Left ventricle myocardium inferior (tissue), 1 donor: ENCODE measurements around the gene TPD52L2. TPM values are rescaled to one million over a fixed set of nuclear protein-coding genes. Genes with fewer than 3 reads are reported as not detected.
A peak's percentile ranks its signal among the peaks of the same experiment; 100 is the strongest.

Source experiments
- DNase-seq: peaks from one replicate; pipeline ENCODE4 v3.0.0-alpha.2; 2020
- H3K27ac ChIP-seq: fragments of 200-600 bp; replicated peaks from 2 replicates; pipeline ENCODE4 v1.8.0; 2021
- H3K27me3 ChIP-seq: fragments of 200-600 bp; 2 replicates; pipeline ENCODE4 v1.8.0; 2021; ENCODE audit warnings: low read depth
- H3K36me3 ChIP-seq: fragments of 200-600 bp; 2 replicates; pipeline ENCODE4 v1.8.0; 2021
- H3K4me1 ChIP-seq: fragments of 200-600 bp; 2 replicates; pipeline ENCODE4 v1.8.0; 2021
- H3K4me3 ChIP-seq: fragments of 200-600 bp; 2 replicates; pipeline ENCODE4 v1.8.0; 2021; ENCODE audit warnings: mild to moderate bottlenecking, moderate library complexity
- H3K9me3 ChIP-seq: fragments of 200-600 bp; replicated peaks from 2 replicates; pipeline ENCODE4 v1.8.0; 2021
- CTCF ChIP-seq: fragments of 200-600 bp; IDR thresholded peaks from 2 replicates; pipeline ENCODE4 v1.8.0; 2021; ENCODE audit warnings: antibody characterized with exemption, mild to moderate bottlenecking, borderline replicate concordance
- intact Hi-C: fragments of 100-400 bp; cut with micrococcal nuclease; formaldehyde crosslinking; loops from one replicate; pipeline ENCODE4 v1.11.0; 2022
- total RNA-seq: library from RNA; stranded (reverse); fragmentation: NEBNext Ultra II Directional; extraction: Animal tissue kit (Norgen Biotek cat#: 25700); gene quantifications from one replicate; pipeline ENCODE4 v1.2.1, GENCODE V29; 2021
- donor health status: DM: no; HTN: yes; CAD: no; lungs with severe emphysema.

Gene TPD52L2
- total RNA-seq, 1 donor from 2014 or later: 72.0 TPM

- intact Hi-C loops: no loop called here
- Histone ChIP-seq H3K27me3 (no peaks in the 10 kb centered on the region), H3K27ac (peak overlapping the region; percentile 96), H3K4me1 (peaks cover 70% of the 10 kb centered on the region), H3K36me3 (no peaks in the 10 kb centered on the region), H3K9me3 (no peaks in the 10 kb centered on the region), H3K4me3 (peak overlapping the region; percentile 79)
- TF ChIP-seq CTCF: peak; percentile 24
- peak; percentile 64 for DNase-seq
Measured at GRCh38 chr20:63831993-63832686, 32.9 kb upstream of the TPD52L2 start.

- no peak for DNase-seq
- intact Hi-C loops: no loop called here
- H3K4me3 ChIP-seq: no peak overlapping the region
- no peaks in the 10 kb centered on the region for H3K9me3 ChIP-seq
- no peaks in the 10 kb centered on the region for H3K27me3 ChIP-seq
- TF ChIP-seq CTCF: no peak
- H3K36me3 ChIP-seq: no peaks in the 10 kb centered on the region
- H3K27ac ChIP-seq: peak overlapping the region; percentile 96
- H3K4me1 ChIP-seq: peaks cover 54% of the 10 kb centered on the region
Measured at GRCh38 chr20:63833776-63834490, 31.1 kb upstream of the TPD52L2 start.

- H3K4me3 ChIP-seq: no peak overlapping the region
- peaks cover 49% of the 10 kb centered on the region for H3K4me1 ChIP-seq
- H3K27me3 ChIP-seq: no peaks in the 10 kb centered on the region
- DNase-seq: no peak
- TF ChIP-seq CTCF: no peak
- intact Hi-C loops: no loop called here
- peak overlapping the region; percentile 96 for H3K27ac ChIP-seq
- H3K36me3 ChIP-seq: no peaks in the 10 kb centered on the region
- no peaks in the 10 kb centered on the region for H3K9me3 ChIP-seq
Measured at GRCh38 chr20:63834491-63834880, 30.6 kb upstream of the TPD52L2 start.

- H3K27ac ChIP-seq: peak overlapping the region; percentile 96
- peak; percentile 86 for DNase-seq
- H3K36me3 ChIP-seq: no peaks in the 10 kb centered on the region
- H3K9me3 ChIP-seq: no peaks in the 10 kb centered on the region
- intact Hi-C loops: no loop called here
- H3K27me3 ChIP-seq: no peaks in the 10 kb centered on the region
- no peak for TF ChIP-seq CTCF
- peaks cover 42% of the 10 kb centered on the region for H3K4me1 ChIP-seq
- no peak overlapping the region for H3K4me3 ChIP-seq
Measured at GRCh38 chr20:63835021-63835858, 29.8 kb upstream of the TPD52L2 start.
